Measurements from ENCODE around the gene SLC47A1.

Gene SLC47A1

GRCh38 chr17:19596869-19597268 is 63.2 kb downstream of the SLC47A1 start:
- no peak overlapping the region for H2AFZ ChIP-seq (ENCODE audit: low read depth)
- H3K79me2 ChIP-seq (ENCODE audit: insufficient read depth, low read depth): no peaks in the 10 kb centered on the region
- no peaks in the 10 kb centered on the region for H4K20me1 ChIP-seq (ENCODE audit: insufficient read depth)
- no peaks in the 10 kb centered on the region for H3K36me3 ChIP-seq (ENCODE audit: insufficient read depth)
- no peak overlapping the region for H3K9ac ChIP-seq
- H3K4me3 ChIP-seq (IDR thresholded peaks at IDR 0.05; ENCODE audit: insufficient read depth, low read depth, low read length): no peak overlapping the region
- H3K4me1 ChIP-seq (ENCODE audit: low read depth, poor library complexity, severe bottlenecking): no peaks in the 10 kb centered on the region
- TF ChIP-seq, protein P1, sequence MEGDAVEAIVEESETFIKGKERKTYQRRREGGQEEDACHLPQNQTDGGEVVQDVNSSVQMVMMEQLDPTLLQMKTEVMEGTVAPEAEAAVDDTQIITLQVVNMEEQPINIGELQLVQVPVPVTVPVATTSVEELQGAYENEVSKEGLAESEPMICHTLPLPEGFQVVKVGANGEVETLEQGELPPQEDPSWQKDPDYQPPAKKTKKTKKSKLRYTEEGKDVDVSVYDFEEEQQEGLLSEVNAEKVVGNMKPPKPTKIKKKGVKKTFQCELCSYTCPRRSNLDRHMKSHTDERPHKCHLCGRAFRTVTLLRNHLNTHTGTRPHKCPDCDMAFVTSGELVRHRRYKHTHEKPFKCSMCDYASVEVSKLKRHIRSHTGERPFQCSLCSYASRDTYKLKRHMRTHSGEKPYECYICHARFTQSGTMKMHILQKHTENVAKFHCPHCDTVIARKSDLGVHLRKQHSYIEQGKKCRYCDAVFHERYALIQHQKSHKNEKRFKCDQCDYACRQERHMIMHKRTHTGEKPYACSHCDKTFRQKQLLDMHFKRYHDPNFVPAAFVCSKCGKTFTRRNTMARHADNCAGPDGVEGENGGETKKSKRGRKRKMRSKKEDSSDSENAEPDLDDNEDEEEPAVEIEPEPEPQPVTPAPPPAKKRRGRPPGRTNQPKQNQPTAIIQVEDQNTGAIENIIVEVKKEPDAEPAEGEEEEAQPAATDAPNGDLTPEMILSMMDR (conservative IDR thresholded peaks at IDR 0.05; ENCODE audit: low read depth, low read length): no peak
- no peak overlapping the region for H3K27ac ChIP-seq
- no peak overlapping the region for H3K4me2 ChIP-seq
- H3K27me3 ChIP-seq (ENCODE audit: insufficient read depth, low read depth): no peaks in the 10 kb centered on the region

GRCh38 chr17:19610311-19610710 is 76.7 kb downstream of the SLC47A1 start:
- Histone ChIP-seq H3K36me3 (ENCODE audit: insufficient read depth) (no peaks in the 10 kb centered on the region), H3K4me2 (no peak overlapping the region), H3K79me2 (ENCODE audit: insufficient read depth, low read depth) (no peaks in the 10 kb centered on the region), H3K4me3 (IDR thresholded peaks at IDR 0.05; ENCODE audit: insufficient read depth, low read depth, low read length) (no peak overlapping the region), H3K27ac (no peak overlapping the region), H3K4me1 (ENCODE audit: low read depth, poor library complexity, severe bottlenecking) (no peaks in the 10 kb centered on the region), H3K9ac (no peak overlapping the region), H4K20me1 (ENCODE audit: insufficient read depth) (no peaks in the 10 kb centered on the region), H3K27me3 (ENCODE audit: insufficient read depth, low read depth) (no peaks in the 10 kb centered on the region), H2AFZ (ENCODE audit: low read depth) (no peak overlapping the region)
- TF ChIP-seq, protein P1 (conservative IDR thresholded peaks at IDR 0.05; ENCODE audit: low read depth, low read length): no peak

- H3K4me3 ChIP-seq (IDR thresholded peaks at IDR 0.05; ENCODE audit: insufficient read depth, low read depth, low read length): no peak overlapping the region
- H3K27ac ChIP-seq: no peak overlapping the region
- H3K9ac ChIP-seq: no peak overlapping the region
- TF ChIP-seq, protein P1 (conservative IDR thresholded peaks at IDR 0.05; ENCODE audit: low read depth, low read length): no peak
- no peaks in the 10 kb centered on the region for H4K20me1 ChIP-seq (ENCODE audit: insufficient read depth)
- no peaks in the 10 kb centered on the region for H3K27me3 ChIP-seq (ENCODE audit: insufficient read depth, low read depth)
- no peak overlapping the region for H2AFZ ChIP-seq (ENCODE audit: low read depth)
- no peaks in the 10 kb centered on the region for H3K4me1 ChIP-seq (ENCODE audit: low read depth, poor library complexity, severe bottlenecking)
- H3K4me2 ChIP-seq: no peak overlapping the region
- H3K36me3 ChIP-seq (ENCODE audit: insufficient read depth): no peaks in the 10 kb centered on the region
- no peaks in the 10 kb centered on the region for H3K79me2 ChIP-seq (ENCODE audit: insufficient read depth, low read depth)
Measured at GRCh38 chr17:19610879-19611278, 77.2 kb downstream of the SLC47A1 start.

GRCh38 chr17:19613979-19614378 is 80.3 kb downstream of the SLC47A1 start:
- Histone ChIP-seq H3K4me3 (IDR thresholded peaks at IDR 0.05; ENCODE audit: insufficient read depth, low read depth, low read length) (no peak overlapping the region), H3K9ac (no peak overlapping the region), H3K27ac (no peak overlapping the region), H3K79me2 (ENCODE audit: insufficient read depth, low read depth) (no peaks in the 10 kb centered on the region), H2AFZ (ENCODE audit: low read depth) (no peak overlapping the region), H3K4me1 (ENCODE audit: low read depth, poor library complexity, severe bottlenecking) (no peaks in the 10 kb centered on the region), H3K36me3 (ENCODE audit: insufficient read depth) (no peaks in the 10 kb centered on the region), H3K27me3 (ENCODE audit: insufficient read depth, low read depth) (no peaks in the 10 kb centered on the region), H4K20me1 (ENCODE audit: insufficient read depth) (no peaks in the 10 kb centered on the region), H3K4me2 (no peak overlapping the region)
- TF ChIP-seq, protein P1 (conservative IDR thresholded peaks at IDR 0.05; ENCODE audit: low read depth, low read length): no peak

Data from KMS-11 (cell line).